ENCODE results near the gene NRG2.

The NRG2 gene

DNA sequence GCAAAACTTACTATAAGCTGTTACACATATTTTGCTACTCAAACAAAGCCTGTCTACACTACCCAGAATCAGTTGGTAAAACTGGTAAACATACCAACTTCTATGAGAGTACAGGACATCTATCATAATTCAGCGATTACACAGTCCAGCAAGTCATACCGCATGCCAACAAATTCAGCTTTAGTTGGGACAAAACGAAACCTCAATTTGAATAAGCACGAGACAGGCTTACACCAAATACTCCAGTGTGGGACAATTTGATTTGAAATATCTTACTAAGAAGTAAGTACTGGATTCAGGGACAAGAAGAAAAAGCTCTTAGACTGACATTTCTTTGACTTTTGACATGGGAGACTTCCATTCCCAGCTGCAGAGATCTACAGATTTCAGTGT, 2.0 kb downstream of the NRG2 start:
- no peak for DNase-seq (ENCODE audit: low read depth in 2 of 2)

DNA sequence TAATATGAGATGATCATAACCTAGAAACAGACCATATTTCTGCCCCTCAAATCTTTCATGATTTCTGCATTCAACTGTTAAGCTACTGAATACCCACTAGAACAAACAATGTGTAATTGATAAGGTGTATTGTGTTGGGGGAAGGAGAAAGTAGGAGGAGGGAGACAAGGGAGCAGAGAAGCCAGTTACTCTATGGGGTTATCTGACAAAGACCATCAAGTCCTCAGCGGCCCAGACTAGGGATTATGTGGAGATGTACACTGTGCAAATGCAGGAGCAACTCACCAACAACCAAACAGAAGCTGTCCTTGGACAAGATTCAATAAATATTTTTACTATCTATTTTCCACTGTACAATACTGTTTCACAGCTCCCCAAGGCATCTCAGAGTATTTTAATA, 2.7 kb downstream of the NRG2 start:
- no peak for DNase-seq (ENCODE audit: low read depth in 2 of 2)

DNA sequence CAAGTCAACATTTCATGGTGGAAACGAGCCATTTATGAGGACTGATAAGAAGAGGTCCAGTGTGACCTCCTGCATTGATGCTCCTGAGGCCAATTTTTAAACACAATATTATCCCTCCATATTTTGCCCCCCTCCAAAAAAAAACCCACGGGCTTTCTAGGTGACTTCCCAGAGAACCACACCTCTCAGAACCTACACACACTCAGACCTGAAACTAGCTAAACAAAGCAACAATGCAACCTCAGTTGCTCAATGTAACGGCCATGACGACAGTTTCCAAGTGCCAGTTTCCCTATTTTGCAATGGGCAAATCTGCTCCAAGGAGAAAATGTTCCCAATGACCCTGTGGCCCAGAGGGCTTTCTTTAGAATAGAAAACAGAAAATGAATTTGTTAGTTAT, 3.5 kb downstream of the NRG2 start:
- no peak for DNase-seq (ENCODE audit: low read depth in 2 of 2)

DNA sequence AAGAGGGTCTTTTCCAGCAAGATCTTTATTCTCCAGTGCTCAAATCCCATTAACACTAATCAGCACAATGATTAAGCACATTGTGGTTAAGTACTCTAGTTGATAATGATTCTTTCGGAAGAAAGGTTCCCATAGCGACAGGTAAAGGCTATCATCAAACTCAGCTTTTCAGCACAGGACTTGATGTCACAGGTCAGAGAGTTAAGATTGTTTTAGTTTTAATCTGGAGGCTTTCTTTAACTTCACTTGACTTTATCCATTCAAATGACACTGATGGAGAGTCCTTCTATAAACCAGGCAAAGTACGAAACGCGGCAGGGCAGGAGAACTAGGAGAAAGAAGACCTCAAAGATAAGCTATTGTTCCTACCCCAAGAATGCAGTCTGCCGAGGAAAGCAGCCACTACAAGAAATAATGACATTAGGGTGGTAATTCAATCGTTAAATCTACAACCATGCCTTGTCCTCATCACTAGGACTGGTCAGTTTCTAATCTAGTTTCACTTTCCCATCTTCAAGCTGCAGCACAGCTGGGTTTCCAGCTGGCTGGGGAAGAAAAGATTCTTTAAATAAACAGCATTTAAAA, 4.6 kb downstream of the NRG2 start:
- DNase-seq (ENCODE audit: low read depth in 2 of 2) = no peak

DNA sequence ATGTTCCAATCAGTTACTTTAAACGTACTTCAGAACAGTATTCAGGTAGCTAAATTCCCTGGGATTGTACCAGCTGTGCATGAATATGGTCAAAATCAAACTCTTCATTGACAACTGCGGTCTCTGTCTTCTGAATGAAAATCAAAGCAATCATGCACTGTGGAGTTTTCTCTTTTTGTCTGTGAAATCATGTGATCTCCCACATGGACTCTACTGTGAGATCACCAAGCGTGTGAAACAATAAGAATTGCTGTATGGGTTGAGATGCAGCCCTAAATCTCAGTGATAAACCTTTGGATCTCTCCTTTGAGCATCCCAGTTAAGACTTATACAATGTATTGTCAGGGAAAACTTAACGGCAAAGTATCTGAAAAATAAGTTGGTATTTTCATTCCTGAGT, 6.1 kb downstream of the NRG2 start:
- no peak for DNase-seq (ENCODE audit: low read depth in 2 of 2)

DNA sequence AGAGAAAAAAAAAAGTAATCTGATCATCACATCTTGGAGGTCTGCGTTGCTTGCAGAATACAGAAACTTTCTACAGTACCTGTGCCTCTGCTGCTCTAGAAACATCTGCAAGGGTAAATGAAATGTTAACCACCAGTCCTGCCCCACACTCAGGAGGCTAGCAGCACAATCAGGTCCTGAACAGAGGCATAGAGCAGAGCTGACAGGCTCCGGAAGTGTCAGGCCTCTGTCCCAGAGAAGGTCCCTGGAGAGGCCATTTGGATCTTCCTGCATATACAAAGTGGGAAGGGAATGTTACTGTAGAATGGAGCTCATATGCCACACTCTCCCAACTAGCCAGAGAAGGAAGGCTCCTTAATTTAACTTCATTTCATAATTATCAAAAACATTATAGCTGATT, 7.2 kb downstream of the NRG2 start:
- no peak for DNase-seq (ENCODE audit: low read depth in 2 of 2)

DNA sequence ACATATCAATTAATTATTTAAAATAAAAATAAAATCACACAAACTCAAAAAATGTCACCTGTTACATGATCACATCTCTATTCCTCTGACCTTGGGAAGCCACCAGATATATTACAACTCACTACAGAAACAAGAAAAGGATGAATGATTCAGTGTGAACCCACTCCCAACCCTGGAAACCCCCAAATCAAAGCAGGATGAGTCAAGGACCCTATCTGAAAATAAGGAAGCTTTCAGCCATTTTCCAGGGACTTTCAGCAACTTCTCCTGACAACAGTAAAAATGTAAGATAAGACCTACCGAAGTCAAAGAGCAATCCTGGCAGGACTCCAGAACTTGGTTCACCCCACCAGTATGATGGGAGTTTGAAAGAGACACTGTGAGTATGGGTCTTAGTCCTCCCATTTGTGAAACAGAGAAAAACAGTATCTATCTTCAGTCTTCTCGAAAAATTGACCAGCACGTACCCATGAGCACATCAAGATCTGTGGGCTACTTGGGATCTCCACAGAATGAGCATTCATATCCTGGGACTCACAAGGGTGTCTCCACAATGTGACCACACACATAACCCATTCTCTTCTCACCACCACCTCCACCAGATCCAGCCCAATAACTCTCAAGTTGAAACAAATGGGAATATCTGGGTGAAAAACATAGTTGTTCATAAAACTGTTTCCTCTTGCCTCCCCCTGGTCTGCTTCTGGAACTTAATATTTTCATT, 9.9 kb downstream of the NRG2 start:
- DNase-seq (ENCODE audit: low read depth in 2 of 2) = no peak

DNA sequence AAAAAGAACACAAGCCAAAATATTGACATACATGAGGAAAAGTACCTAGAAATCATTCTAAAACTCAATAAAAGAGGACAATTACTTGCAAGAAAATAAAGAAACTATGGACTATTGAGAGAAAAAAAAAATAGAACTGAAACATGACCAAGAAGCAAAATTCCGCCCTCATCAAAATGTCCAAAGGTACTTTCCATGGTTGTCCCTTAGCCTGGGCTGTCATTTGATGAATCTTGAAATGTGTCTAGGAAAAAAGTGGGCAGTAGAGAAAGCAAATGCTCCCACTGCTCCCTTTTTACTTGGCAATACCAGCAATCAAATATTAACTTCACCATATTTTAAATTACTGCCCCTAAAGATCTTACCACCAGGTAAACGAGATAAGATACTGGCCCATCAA, 10.8 kb downstream of the NRG2 start:
- no peak for DNase-seq (ENCODE audit: low read depth in 2 of 2)

DNA sequence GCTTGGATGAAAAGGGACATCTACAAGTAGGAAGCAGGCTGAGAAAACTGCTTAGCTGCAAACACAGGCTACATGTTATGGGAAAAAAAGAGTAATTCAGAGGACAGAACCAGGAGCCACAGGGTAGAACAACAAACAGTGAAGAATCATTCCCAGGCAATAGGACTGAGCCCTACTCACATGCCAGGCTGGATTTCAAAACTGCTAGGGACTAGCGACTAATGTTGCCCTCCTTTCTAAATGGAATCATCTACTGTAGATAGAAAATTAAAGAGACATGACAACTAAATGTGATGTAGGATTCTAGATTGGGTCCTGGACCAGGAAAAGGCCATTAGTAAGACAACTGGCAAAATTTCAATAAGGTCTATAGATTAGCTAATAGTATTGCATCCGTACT, 15.3 kb downstream of the NRG2 start:
- DNase-seq (ENCODE audit: low read depth in 2 of 2) = no peak

DNA sequence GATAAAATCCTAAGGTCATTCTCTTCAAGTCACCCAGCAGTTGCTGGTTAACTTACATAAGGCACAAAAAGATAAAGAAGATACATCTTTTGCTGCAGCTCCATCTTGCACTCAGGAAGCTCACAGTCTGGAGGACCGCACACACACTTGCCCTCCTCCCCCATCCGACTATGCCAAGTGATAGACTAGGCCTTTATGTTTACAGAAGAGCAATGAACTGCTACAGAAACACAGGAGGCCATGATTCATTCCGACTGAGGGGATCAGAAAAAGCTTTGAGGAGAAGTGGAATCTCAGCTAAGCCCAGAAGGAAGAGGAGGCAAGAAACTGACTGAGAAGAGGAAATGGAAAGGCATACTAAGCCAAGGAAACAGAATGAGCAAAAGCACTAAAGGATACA, 17.4 kb downstream of the NRG2 start:
- no peak for DNase-seq (ENCODE audit: low read depth in 2 of 2)

DNA sequence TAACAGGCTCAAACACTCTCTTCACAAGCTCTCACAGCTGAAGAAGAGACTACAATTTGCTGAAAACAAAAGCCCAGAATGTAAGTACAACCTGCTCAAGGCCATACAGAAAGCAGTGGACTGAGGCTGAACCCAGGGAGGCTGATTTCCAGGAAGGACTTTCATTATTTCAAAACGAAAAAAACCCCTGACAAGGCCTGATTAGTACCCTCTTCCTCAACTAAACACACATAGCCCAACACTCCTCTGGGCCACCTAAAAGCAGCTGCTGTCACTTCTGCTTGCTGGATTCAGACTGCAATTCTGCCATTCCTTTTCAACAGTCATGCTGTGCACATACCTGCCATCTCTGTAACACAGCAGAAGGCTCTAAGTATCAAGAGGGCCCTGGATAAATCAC, 18.2 kb downstream of the NRG2 start:
- no peak for DNase-seq (ENCODE audit: low read depth in 2 of 2)

DNA sequence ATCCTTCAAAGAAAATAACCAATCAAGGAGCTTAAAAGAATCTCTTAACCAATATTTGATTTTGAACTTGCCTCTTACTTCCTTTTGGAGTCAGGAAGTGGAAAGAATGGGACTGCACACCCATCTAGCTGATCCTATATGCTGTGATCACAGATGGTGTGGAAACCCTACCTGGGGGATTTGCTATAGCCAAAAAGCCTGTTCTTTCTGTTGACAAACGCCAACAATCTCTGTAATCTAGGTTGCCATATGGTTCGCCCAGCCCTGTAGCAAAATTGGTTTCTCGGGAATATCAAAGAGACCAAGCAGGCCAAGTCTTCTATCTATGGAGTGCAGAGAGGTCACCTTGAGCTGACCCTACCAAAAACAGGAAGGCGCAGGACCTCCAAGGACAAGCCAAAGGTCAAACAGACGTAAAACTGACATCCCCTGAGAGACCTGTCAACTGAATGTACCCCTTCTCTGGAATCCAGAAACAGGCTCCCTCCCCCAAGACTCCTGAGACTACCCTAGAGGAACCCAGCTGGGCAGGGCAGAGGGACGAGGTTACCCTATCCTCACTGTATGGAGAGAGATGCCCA, 19.4 kb downstream of the NRG2 start:
- DNase-seq (ENCODE audit: low read depth in 2 of 2) = no peak

DNA sequence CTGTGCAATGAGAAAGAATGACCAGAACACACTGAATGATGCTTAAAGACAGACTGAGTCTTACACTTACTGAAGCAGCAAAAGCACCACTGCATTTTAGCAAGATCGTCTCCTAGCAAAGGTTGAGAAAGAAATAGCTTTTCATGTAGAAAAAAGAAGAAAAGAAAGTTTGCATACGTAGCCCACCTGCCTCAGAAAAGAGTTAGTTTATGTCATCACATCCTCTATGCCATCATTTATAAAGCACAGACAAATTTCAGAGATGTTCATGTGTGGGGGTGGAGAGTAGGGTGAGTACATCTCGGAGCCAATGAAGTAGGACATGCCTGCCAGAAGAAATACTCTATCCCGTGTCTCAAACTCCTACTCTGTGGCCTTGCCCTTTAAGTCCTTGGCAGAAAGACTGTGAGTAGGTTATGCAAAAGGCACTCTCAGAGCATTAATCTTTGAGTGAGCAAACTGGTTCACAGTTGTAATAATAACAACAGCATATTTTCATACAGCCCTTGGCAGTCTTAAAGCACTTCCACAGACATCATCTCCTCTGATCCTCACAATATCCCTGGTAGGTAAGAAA, 22.4 kb downstream of the NRG2 start:
- no peak for DNase-seq (ENCODE audit: low read depth in 2 of 2)

DNA sequence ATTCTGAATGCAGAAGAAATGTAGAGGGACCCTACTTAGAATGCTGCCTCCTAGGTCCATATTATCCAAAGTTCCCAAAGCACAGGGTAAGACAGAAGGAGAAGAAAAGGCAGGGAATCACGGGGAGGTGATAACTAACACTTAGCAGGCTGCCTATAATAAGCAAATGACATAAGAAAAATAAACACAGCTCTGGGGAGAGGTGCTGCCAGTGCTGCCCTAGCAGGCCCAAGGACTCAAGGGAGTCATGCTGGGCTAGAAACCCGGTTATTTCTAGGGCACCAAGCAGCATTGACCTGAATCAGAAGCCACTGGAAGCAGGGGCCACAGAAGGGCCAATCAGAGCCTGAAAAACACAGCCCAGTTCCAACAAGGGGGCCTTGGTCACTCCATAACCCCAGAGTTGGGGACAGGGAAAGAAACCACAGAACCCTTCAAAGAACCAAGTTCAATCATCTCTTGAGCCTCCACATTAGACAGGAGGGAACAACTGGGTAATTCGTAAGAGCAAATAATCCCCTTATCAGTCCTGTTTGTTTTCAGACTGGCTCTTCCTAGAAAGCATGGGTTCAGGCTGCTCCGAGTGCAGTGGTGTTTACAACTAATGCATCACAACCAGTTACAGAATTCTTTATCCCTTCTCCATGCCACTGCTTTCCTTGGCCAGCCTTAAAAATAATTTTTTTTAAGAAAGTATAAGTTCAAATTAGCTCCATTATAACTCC, 24.0 kb downstream of the NRG2 start:
- DNase-seq (ENCODE audit: low read depth in 2 of 2) = no peak

DNA sequence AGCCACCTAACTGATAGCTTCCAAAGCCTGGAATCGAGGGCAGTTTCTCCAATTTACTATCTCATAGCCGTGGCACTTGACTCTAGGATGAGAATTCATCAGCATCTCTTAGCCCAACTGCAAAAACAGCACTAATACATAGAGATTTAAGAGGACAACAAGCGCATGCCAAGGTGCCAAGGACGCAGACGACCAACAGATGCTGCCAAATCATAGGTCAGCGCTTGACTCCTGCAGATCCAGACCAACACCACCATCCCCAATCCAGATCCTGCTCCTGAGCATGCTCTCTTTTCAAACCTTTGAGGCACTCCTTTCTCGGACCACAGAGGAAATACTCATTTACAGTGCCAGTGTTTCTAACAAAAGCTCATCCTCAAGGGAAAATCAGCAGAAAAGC, 24.6 kb downstream of the NRG2 start:
- no peak for DNase-seq (ENCODE audit: low read depth in 2 of 2)

DNA sequence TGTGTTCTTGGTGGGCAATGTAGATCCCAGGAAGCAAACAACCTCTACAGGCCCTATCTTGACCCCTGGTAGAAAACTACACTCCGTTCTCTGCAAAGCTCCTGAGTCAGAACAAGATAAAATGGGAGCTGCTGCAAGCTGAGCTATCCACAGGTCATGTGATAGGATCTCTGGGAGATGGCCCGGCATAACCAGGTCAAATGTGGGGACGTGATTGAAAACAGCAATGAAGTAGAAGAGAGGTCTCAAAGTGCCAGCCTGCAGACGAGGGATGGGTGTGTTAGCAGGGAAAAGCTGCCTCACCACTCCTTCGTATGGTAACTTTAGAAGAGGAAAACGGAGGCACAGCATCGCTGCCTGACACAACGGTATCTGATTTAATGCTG, 25.0 kb downstream of the NRG2 start:
- DNase-seq (ENCODE audit: low read depth in 2 of 2) = no peak

DNA sequence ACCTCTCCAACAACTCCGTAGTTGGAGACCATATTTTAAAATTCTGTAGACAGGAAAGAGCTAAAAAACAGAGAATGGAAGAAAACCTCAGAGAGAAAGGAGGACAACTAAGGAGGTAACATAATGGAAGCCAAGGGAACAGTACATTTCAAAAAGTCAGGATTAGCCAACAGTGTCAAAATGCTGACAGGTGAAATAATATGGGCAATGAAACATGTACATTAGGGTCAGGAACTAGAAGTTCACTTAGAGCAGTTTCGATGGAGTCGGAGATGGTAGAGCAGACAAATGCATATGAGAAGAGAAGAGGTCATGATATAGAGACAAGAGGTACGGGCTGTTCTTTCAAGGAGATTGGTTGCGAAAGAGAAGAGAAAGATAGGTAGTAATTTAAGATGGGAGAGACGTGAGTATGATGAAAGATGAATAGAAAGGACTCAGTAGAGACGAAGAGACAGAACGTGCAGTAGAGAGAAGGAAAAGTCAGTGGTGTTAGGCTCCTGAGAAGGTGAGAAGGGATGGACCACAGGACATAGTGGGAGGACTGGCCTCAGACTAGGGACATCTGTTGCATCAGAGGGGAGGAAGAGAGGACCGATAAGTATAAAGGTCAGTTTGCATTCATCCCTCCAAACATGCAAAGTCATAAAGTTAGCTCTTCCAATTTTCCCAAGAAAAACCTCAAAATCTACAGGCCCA, 25.6 kb downstream of the NRG2 start:
- DNase-seq (ENCODE audit: low read depth in 2 of 2) = no peak

DNA sequence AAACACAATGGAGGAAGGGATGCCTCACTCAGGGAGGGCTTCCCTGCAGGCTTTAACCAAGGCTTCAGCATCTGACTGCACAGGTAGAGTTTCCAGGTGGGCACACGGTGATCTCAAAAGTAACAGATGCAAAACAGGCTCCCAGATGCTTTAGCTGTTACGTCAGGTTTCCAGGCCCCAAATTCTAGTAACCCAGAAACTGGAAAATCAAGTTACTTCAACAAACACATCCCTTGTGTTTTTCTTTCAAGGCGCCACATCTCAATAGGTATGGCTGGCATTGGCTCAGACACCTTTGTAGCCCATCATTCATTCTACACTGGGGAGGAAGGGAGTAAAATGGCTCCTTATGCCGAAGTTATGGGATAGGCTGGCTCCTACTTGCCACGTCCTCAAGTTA, 27.4 kb downstream of the NRG2 start:
- no peak for DNase-seq (ENCODE audit: low read depth in 2 of 2)

DNA sequence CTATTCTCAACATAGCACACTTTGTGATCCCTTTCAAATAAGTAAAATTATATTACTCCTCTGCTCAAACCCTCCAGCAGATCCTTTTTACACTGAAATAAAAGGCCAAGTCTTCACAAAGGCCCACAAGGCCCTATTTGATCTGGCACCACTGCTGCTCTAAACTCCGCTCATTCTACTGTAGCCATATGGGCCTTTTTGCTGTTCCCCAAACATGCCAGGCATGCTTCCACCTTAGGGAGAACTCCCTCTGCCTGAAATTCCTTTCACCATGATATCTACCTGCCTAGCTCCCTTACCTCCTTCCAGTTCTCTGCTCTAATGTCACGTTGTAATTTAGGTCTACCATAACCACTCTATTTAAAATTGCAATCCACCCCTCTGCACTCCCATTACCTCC, 28.3 kb downstream of the NRG2 start:
- DNase-seq (ENCODE audit: low read depth in 2 of 2) = no peak

DNA sequence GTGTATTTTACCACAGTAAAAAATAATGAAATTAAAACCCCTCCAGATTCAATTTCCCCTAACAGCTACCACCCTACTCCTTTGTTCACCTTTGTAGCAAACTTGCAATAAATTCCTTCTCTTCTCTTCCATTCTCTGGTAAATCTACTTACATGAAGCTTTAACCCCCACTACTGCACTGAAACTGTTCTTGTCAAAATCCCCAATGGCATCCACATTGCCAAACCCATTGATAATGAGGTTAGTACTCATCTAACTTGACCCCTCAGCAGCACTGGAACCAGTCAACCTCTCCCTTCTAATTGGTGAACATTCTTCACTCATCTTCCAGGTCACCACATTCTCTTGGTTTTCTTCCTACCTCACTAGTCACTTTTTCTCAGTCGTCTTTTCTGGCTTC, 29.6 kb downstream of the NRG2 start:
- no peak for DNase-seq (ENCODE audit: low read depth in 2 of 2)

DNA sequence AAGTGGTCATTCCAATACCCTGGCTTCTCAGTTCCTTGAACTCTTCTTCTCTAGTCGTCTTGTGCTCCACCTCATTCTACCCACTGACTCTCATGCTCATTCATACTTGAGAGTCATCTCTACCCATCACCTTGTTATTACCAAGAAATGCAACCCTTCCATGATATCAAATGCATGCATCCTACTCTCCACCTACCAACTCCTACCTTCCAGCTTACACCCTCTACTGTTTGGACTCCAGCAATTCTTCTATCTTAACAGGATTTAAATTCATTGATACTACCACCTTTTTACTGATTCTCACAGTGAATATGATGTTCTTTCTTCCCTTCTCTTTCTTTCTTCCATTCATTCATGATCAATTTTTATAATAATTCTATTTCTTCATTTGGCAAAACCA, 30.7 kb downstream of the NRG2 start:
- no peak for DNase-seq (ENCODE audit: low read depth in 2 of 2)

DNA sequence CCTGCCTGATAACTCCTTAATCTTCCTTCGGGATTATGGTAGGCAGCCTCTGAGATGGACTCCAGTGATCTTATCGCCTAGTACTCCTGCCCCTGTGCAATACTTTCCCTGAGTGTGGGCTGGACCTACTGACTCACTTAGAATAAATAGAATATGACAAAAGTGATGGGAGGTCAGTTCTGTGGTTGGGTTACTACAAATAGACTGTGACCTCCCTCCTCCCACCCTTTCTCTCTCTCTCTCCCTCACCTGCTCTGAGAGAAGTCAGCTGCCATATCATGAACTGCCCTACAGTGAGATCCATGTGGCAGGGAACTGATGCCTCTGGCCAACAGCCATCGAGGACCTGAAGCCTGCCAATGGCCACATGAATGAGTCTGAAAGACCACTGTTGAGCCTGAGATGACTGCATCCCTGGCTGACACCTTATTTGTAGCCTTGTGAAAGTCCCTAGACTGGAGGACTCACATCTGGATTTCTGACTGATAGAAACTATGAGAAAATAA, 31.7 kb downstream of the NRG2 start:
- no peak for DNase-seq (ENCODE audit: low read depth in 2 of 2)
